T-helper 2 cell treated with Interferon-gamma antibody and Interleukin-4, amounts not matched to agents 5 μg/mL and 100 μg/mL, for 36 hours (primary cell): ENCODE results near the gene GSX2.

Experiments
- DNase-seq: peaks from one replicate; pipeline ENCODE4 v3.0.0; 2021; ENCODE audit warnings: low spot score
- H3K27ac Mint-ChIP-seq: one replicate; pipeline ENCODE4 v1.8.0; 2021; ENCODE audit warnings: mild to moderate bottlenecking, mixed read lengths
- H3K27me3 Mint-ChIP-seq: one replicate; pipeline ENCODE4 v1.8.0; 2021; ENCODE audit warnings: low read depth, mixed read lengths
- H3K36me3 Mint-ChIP-seq: one replicate; pipeline ENCODE4 v1.8.0; 2021; ENCODE audit warnings: low read depth, mixed read lengths
- H3K4me1 Mint-ChIP-seq: one replicate; pipeline ENCODE4 v1.8.0; 2021; ENCODE audit warnings: low read depth, mixed read lengths
- H3K4me3 Mint-ChIP-seq: one replicate; pipeline ENCODE4 v1.8.0; 2022; ENCODE audit warnings: mild to moderate bottlenecking, moderate library complexity, mixed read lengths
- H3K9me3 Mint-ChIP-seq: one replicate; pipeline ENCODE4 v1.8.0; 2021; ENCODE audit warnings: mixed read lengths

The GSX2 gene

GRCh38 chr4:54090804-54091623, 8.9 kb upstream of the GSX2 start:
- DNase-seq = no peak
- peak overlapping the region; percentile 87 for H3K4me3 Mint-ChIP-seq
- no peaks in the 10 kb centered on the region for H3K36me3 Mint-ChIP-seq
- peaks cover 7% of the 10 kb centered on the region for H3K4me1 Mint-ChIP-seq
- peaks cover 82% of the 10 kb centered on the region for H3K27me3 Mint-ChIP-seq
- no peak overlapping the region for H3K27ac Mint-ChIP-seq
- no peaks in the 10 kb centered on the region for H3K9me3 Mint-ChIP-seq

- H3K4me1 Mint-ChIP-seq = peaks cover 7% of the 10 kb centered on the region
- H3K27me3 Mint-ChIP-seq = peaks cover 83% of the 10 kb centered on the region
- peak; percentile 72 for DNase-seq
- peak overlapping the region; percentile 7 for H3K27ac Mint-ChIP-seq
- H3K9me3 Mint-ChIP-seq = no peaks in the 10 kb centered on the region
- no peaks in the 10 kb centered on the region for H3K36me3 Mint-ChIP-seq
- H3K4me3 Mint-ChIP-seq = peak overlapping the region; percentile 87
Observed at GRCh38 chr4:54091637-54092404, 8.1 kb upstream of the GSX2 start.

DNA sequence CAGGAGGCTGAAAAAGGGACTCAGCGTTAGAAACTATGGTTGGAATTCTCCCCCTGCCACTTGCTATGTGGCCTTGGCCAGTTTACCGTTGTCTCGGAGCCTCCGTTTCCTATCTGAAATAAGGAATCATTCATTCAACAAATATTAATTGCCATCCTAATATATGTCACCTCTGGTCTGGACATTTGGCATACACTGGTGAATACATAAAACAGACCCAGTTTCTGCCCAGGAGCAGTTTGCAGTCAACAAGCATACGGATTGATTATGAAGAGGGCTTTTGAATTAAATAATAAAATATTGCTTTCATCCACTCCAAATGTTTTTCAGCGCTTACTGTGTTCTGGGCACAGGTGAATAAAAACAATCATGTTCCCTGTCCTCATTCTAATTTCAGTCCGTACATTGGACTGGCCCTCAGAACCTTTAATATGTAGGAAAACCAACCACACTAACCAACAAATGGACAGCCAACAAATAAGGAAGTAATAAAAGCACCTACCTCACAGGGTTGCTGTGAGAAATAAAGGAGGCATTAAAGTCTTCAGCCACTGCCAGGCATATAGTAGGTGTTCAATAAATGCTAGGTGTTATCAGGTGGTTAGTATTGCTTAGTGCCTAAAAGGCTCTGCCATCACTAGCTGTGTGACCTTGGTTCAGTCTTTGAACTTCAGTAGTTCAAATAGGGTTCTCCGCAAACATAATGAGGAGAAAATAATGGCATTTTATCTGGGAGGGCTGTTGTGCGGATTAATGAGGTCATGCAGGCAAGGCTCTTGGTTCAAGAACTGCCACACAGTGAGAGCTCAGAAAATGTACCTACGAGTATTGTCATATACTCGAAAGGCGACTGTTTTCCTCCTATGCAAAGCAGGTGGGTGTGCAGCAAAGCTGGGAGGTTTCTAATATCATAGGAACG, 7.3 kb upstream of the GSX2 start:
- no peak for DNase-seq
- H3K4me3 Mint-ChIP-seq = peak overlapping the region; percentile 87
- H3K9me3 Mint-ChIP-seq = no peaks in the 10 kb centered on the region
- H3K27me3 Mint-ChIP-seq = peaks cover 89% of the 10 kb centered on the region
- peaks cover 7% of the 10 kb centered on the region for H3K4me1 Mint-ChIP-seq
- no peaks in the 10 kb centered on the region for H3K36me3 Mint-ChIP-seq
- H3K27ac Mint-ChIP-seq = no peak overlapping the region

DNA sequence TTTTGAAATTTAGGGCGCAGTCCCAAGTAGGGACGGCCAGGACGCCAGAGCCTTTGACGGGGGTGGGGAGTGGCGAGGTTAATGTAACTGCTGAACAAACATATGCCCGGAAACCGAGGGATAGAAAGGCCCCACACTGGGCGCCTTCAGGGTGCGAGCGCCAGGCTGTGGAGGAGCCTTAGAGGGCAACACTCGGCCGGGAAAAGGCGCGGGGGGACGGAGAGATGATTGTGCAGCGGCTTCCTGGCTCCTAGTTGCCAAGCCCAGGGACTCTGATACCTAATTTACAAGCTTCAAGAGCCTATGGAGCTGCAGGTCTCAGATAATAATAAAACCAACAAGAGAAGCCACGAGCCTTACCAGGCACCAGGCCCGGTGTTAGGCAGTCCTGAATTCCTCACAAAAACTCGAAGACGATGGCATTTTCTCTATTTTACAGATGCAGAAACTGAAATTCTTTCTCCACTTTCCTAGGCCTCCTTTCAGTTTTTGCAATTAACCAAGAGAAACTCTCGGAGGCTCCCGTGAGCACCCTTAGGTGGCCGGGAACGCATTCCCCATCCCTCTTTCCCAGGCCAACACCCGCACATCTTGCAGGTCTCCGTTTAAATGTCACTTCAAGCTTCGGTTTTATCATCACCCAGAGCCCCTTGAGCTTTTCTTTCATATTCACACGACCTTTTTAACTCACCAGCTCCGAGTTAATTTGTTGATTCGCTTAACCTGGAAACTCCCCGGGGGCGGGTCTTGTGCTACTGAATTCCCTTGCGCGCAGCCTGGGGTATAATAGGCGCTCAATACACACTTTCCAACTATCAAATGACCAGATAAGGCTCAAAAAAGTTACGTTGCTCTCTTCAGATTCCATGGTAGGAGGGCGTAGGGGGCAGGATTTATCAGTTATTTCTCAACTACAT, 6.4 kb upstream of the GSX2 start:
- DNase-seq = no peak
- Mint-ChIP-seq H3K4me1 (peaks cover 7% of the 10 kb centered on the region), H3K4me3 (no peak overlapping the region), H3K27ac (no peak overlapping the region), H3K27me3 (peaks cover 91% of the 10 kb centered on the region), H3K36me3 (no peaks in the 10 kb centered on the region), H3K9me3 (no peaks in the 10 kb centered on the region)

- Mint-ChIP-seq H3K27ac (no peak overlapping the region), H3K9me3 (no peaks in the 10 kb centered on the region), H3K27me3 (peaks cover 94% of the 10 kb centered on the region), H3K36me3 (no peaks in the 10 kb centered on the region), H3K4me1 (peaks cover 12% of the 10 kb centered on the region), H3K4me3 (no peak overlapping the region)
- DNase-seq = no peak
Observed at GRCh38 chr4:54094451-54094850, 5.5 kb upstream of the GSX2 start.

- DNase-seq = no peak
- Mint-ChIP-seq H3K27me3 (peaks cover 95% of the 10 kb centered on the region), H3K27ac (no peak overlapping the region), H3K4me1 (peaks cover 14% of the 10 kb centered on the region), H3K9me3 (no peaks in the 10 kb centered on the region), H3K36me3 (no peaks in the 10 kb centered on the region), H3K4me3 (no peak overlapping the region)
Observed at GRCh38 chr4:54095110-54095825, 4.7 kb upstream of the GSX2 start.

DNA sequence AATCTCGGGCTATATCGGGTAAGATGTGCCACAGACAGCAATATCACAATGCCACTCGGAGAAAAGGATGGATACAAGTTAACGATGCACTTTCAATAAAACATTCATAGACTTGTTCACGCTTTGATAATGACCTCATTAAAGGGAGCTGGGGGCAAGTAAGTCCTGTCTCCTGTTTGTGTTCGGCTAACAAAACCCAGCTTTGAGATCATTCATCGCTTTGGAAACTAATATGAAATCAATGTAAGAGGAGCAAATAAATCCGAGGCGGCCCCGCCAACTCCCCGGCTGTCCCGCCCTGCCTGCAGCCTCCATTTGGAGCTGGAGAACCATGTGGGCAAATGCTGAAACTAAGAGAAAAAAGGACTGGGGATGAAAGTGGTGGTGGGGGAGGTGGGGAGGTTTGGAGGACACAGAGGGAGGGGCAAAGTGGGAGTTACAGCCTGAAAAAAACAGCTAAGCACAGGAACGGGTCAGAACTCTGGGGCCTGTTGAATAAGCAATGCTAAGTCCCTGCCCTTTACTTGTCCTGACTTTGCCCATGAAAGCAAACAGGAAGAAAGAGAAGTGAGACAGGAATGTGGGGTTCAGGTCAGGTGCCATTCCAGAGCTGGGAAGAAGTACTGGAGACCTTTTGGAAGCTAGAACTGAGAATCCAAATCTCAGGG, 3.5 kb upstream of the GSX2 start:
- DNase-seq = no peak
- peaks cover 17% of the 10 kb centered on the region for H3K4me1 Mint-ChIP-seq
- H3K4me3 Mint-ChIP-seq = no peak overlapping the region
- peaks cover 92% of the 10 kb centered on the region for H3K27me3 Mint-ChIP-seq
- no peaks in the 10 kb centered on the region for H3K9me3 Mint-ChIP-seq
- H3K36me3 Mint-ChIP-seq = no peaks in the 10 kb centered on the region
- no peak overlapping the region for H3K27ac Mint-ChIP-seq

GRCh38 chr4:54097152-54097551, 2.8 kb upstream of the GSX2 start:
- peaks cover 92% of the 10 kb centered on the region for H3K27me3 Mint-ChIP-seq
- no peak for DNase-seq
- H3K4me3 Mint-ChIP-seq = no peak overlapping the region
- no peak overlapping the region for H3K27ac Mint-ChIP-seq
- H3K4me1 Mint-ChIP-seq = peaks cover 16% of the 10 kb centered on the region
- no peaks in the 10 kb centered on the region for H3K9me3 Mint-ChIP-seq
- H3K36me3 Mint-ChIP-seq = no peaks in the 10 kb centered on the region

DNA sequence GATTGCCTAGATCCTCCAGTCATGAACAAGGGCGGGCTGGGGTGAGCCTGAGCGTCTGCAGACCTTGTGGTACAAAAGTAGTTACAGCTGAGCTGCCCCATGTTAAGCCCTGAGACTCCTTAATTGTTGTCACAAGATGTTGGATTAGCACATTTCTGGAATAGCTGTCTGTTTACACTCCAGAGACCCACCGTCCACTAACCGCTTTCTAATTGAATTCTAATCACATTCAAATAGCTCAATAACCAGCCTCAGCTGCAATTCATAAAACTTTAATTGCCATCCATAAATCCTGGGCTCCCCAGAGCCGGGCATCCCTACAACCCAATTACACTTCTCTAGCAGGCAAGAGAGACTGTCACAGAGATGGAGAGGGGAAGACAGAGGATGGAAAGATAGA, 1.6 kb upstream of the GSX2 start:
- Mint-ChIP-seq H3K4me3 (no peak overlapping the region), H3K4me1 (peaks cover 19% of the 10 kb centered on the region), H3K9me3 (no peaks in the 10 kb centered on the region), H3K27ac (no peak overlapping the region), H3K27me3 (peaks cover 92% of the 10 kb centered on the region), H3K36me3 (no peaks in the 10 kb centered on the region)
- no peak for DNase-seq

DNA sequence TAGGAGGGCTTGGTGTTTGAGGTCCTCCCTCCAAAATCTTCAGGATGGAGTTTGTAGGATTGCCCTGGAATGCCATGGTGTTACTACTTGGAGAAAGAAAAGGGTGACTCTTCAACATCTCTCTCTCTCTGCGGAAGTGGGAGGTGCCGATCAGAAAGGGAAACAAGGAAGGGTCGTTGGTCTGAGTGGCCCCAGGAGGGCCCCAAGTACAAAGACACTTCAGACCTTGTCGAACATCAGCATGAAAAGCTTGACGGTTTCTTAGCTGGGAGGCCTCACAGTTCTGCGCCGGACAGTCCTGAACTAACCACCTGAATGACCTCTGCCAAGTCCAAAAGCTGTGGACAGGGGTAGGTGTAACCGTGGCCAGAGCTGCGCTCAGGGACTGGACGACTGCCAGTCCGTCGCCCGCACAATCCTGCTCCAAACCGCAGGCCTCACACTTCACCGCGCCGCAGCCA, 646 bp upstream of the GSX2 start:
- Mint-ChIP-seq H3K4me1 (peaks cover 19% of the 10 kb centered on the region), H3K36me3 (no peaks in the 10 kb centered on the region), H3K27ac (no peak overlapping the region)

GRCh38 chr4:54100595-54101189, 729 bp downstream of the GSX2 start:
- Mint-ChIP-seq H3K4me3 (peak overlapping the region; percentile 52), H3K36me3 (no peaks in the 10 kb centered on the region), H3K9me3 (no peaks in the 10 kb centered on the region), H3K27me3 (peaks cover 92% of the 10 kb centered on the region), H3K27ac (no peak overlapping the region), H3K4me1 (peaks cover 19% of the 10 kb centered on the region)
- DNase-seq = no peak

More for the DNA sequence above, 646 bp upstream of the GSX2 start:
- Mint-ChIP-seq H3K9me3 (no peaks in the 10 kb centered on the region), H3K4me3 (peak overlapping the region; percentile 59), H3K27me3 (peaks cover 92% of the 10 kb centered on the region)
- DNase-seq = no peak
